ENCODE data around the gene LELP1. TPM values are rescaled to one million over a fixed set of nuclear protein-coding genes. Genes with fewer than 3 reads are reported as not detected.
A peak's percentile ranks its signal among the peaks of the same experiment; 100 is the strongest.

LELP1 gene
- total RNA-seq, 4 donors from 2014 or later: not detected

DNA sequence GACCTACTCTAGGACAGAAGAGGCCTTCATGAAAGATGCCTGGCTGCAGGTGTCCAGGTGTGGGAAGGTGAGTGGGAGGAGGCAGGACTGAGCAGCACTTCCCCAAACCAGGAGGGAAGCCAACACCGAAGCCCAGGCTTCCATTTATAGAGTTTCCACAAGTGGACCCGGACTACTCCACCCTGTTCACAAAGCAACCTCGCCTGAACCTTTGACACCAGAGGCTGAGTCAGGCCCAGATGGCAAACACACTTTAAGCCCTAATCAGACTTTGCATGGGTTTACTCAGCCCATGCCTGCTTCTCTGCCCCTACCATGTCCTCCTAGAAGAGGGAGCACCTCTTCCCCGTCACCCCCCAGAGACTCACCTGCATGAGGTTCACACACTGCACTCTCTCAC, 28.1 kb downstream of the LELP1 start:
- no peaks in the 10 kb centered on the region for H3K27me3 ChIP-seq
- no peak overlapping the region for H3K4me3 ChIP-seq
- peak overlapping the region in 3 of 4 donors; percentile 8 to 78 (median 50) for H3K27ac ChIP-seq
- peaks cover 0 to 24% (median 0%) of the 10 kb centered on the region in 4 donors for H3K4me1 ChIP-seq
- TF ChIP-seq POLR2A (IDR thresholded peaks at IDR 0.05): peak in 1 of 2 donors; percentile 28
- TF ChIP-seq, protein P1, sequence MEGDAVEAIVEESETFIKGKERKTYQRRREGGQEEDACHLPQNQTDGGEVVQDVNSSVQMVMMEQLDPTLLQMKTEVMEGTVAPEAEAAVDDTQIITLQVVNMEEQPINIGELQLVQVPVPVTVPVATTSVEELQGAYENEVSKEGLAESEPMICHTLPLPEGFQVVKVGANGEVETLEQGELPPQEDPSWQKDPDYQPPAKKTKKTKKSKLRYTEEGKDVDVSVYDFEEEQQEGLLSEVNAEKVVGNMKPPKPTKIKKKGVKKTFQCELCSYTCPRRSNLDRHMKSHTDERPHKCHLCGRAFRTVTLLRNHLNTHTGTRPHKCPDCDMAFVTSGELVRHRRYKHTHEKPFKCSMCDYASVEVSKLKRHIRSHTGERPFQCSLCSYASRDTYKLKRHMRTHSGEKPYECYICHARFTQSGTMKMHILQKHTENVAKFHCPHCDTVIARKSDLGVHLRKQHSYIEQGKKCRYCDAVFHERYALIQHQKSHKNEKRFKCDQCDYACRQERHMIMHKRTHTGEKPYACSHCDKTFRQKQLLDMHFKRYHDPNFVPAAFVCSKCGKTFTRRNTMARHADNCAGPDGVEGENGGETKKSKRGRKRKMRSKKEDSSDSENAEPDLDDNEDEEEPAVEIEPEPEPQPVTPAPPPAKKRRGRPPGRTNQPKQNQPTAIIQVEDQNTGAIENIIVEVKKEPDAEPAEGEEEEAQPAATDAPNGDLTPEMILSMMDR (IDR thresholded peaks at IDR 0.05): no peak
- DNase-seq: peak in 2 of 3 donors; percentile 72 to 82
- no peaks in the 10 kb centered on the region for H3K36me3 ChIP-seq
- H3K9me3 ChIP-seq: no peaks in the 10 kb centered on the region

DNA sequence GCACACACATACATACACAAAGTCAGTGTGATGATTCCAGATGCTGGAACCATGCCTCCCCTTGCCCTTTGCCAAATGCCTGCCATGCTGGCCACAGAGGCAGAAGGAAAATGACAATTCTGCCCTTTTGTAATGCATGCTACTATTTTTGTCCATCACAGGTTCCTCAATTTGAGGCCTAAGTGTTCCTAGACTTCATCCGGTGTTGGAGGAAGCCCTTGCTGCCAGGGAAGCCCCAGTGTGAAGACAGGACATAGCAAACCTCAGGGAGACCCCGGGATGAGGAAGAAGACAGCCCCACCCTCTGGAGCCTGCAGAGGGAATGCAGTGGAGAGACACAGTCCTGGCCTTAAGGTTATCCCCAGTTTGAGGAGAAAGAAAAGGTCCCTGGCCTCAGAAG, 28.6 kb downstream of the LELP1 start:
- Histone ChIP-seq H3K36me3 (no peaks in the 10 kb centered on the region), H3K4me1 (peaks cover 0 to 24% (median 0%) of the 10 kb centered on the region in 4 donors), H3K4me3 (no peak overlapping the region), H3K27ac (peak overlapping the region in 3 of 4 donors; percentile 8 to 78 (median 50)), H3K27me3 (no peaks in the 10 kb centered on the region), H3K9me3 (no peaks in the 10 kb centered on the region)
- no peak for DNase-seq
- TF ChIP-seq, protein P1 (IDR thresholded peaks at IDR 0.05): no peak
- no peak for TF ChIP-seq POLR2A (IDR thresholded peaks at IDR 0.05)

DNA sequence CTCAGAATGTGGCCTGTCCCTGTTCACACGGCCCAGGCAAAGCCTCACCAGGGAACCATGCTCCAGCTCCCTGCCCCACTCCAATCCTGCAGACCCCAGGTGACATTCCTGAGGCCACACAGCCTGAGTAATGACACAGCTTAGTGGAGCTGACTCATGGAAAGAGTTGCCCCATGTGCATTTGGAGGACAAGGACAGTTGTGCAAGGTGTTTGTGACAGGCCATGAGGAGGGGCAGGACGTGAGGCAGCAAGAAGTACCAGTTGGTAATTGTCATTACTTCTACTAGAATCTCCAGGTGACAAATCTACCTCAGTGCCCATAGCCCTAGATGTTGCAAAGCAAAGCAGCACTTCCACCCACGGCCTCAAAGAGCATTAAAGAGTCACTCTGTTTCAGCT, 29.3 kb downstream of the LELP1 start:
- no peaks in the 10 kb centered on the region for H3K9me3 ChIP-seq
- H3K27ac ChIP-seq: peak overlapping the region in 2 of 4 donors; percentile 60 to 78
- no peaks in the 10 kb centered on the region for H3K27me3 ChIP-seq
- no peak for TF ChIP-seq POLR2A (IDR thresholded peaks at IDR 0.05)
- TF ChIP-seq, protein P1 (IDR thresholded peaks at IDR 0.05): no peak
- H3K4me3 ChIP-seq: no peak overlapping the region
- H3K36me3 ChIP-seq: no peaks in the 10 kb centered on the region
- peak in 1 of 3 donors; percentile 57 for DNase-seq
- peaks cover 0 to 24% (median 0%) of the 10 kb centered on the region in 4 donors for H3K4me1 ChIP-seq

DNA sequence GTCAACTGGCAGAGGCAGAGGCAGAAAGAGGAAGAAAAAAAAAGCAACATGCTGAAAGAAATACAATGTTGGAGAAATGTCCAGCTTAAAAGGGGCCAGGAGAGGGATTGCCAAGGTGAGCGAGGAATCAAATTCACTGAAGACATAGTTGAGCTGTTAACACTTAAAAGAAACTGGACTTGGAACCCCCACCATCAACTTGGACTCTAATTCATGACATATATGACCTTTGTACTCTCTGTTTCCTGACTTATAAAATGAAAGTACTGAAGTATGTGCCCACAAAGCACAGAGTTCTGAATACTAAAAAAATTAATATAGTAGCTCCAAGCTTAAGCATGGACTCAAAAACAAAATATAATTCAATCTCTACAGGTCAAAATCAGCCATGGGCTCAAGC, 30.2 kb downstream of the LELP1 start:
- H3K36me3 ChIP-seq: no peaks in the 10 kb centered on the region
- no peak for DNase-seq
- H3K27me3 ChIP-seq: no peaks in the 10 kb centered on the region
- H3K4me1 ChIP-seq: peaks cover 0 to 24% (median 0%) of the 10 kb centered on the region in 4 donors
- TF ChIP-seq, protein P1 (IDR thresholded peaks at IDR 0.05): no peak
- TF ChIP-seq POLR2A (IDR thresholded peaks at IDR 0.05): no peak
- H3K27ac ChIP-seq: peak overlapping the region in 2 of 4 donors; percentile 60 to 78
- no peaks in the 10 kb centered on the region for H3K9me3 ChIP-seq
- no peak overlapping the region for H3K4me3 ChIP-seq

DNA sequence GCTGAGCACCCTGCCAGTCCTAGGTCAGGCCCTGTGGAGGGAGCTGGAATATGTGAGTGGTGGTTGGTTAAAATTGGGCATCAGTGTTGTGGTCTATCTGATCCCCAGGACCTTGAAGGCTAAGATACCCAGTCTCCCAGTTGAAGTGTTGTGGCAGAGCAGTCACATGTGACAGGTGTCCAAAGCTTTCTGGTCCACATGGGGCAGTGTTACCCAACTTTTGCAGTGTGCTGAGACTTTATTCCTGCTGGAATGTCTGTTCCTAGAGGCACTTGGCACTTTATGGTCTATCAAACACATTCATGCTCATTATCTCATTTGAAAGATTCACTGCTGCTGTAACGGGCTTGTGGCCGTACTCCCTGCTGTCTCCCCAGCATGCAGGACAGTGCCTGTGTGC, 35.3 kb downstream of the LELP1 start:
- Histone ChIP-seq H3K9me3 (no peaks in the 10 kb centered on the region), H3K36me3 (no peaks in the 10 kb centered on the region), H3K4me3 (no peak overlapping the region), H3K4me1 (peaks cover 0 to 7% (median 0%) of the 10 kb centered on the region in 4 donors), H3K27me3 (no peaks in the 10 kb centered on the region), H3K27ac (no peak overlapping the region)
- TF ChIP-seq, protein P1 (IDR thresholded peaks at IDR 0.05): peak in 3 of 6 experiments; percentile 39 to 54 (median 42)
- no peak for TF ChIP-seq POLR2A (IDR thresholded peaks at IDR 0.05)
- peak in 1 of 3 donors; percentile 56 for DNase-seq

DNA sequence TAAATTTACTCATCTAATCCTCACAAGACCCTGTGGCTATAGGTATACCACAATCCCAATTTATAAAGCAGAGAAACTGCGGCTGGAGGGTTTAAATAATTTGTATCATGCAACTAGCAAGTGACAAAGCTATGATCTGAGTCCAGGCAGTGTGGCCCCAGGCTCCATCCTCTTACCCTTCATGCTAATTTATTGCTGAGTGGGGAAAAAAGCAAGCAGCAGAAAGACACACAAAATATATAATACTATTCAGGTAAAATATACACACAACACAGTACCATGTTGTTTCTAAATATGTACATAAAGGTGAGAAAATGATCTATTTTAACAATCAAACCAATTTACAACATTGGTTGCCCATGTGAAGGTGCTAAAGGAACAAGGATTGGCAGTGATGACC, 38.9 kb downstream of the LELP1 start:
- DNase-seq: no peak
- Histone ChIP-seq H3K4me3 (no peak overlapping the region), H3K36me3 (no peaks in the 10 kb centered on the region), H3K27ac (no peak overlapping the region), H3K27me3 (no peaks in the 10 kb centered on the region), H3K4me1 (no peaks in the 10 kb centered on the region), H3K9me3 (no peaks in the 10 kb centered on the region)
- TF ChIP-seq POLR2A (IDR thresholded peaks at IDR 0.05): no peak
- TF ChIP-seq, protein P1 (IDR thresholded peaks at IDR 0.05): no peak

All from Peyer's patch (tissue), 4 donors.